GM19193 (cell line): ENCODE data around the gene FBXW9.

Experiments used
- POLR2A ChIP-seq: IDR thresholded peaks from 4 replicates; pipeline ENCODE4 v1.6.1; 2011; ENCODE audit not compliant: insufficient read depth, insufficient read length; ENCODE audit errors: extremely low read depth

The FBXW9 gene

DNA sequence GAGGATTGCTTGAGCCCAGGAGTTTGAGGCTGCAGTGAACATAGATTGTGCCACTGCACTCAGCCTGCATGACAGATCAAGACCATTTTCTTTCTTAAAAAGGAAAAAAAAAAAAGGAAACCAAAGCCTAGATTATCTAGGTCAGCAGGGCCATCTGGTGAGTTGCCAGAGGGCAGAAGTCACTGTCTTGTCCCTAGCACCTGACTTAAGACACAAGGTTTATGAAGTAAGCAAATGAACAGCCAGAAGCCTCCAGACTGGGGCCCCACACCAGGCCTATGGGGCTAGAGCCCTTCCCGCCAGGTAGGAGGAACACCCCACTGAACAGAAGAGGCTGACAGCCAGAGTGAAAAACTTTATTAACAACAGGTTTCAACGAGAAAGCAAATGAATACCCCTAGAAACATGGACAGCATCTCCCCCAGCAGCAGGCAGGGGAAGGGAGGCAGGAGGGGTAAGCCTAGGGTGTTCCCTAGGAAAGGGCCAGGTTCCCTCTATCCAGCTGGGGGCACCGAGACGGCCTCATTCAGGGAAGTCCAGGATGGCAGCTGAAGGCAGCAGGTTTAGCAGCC is 28.6 kb downstream of the FBXW9 start:
- TF ChIP-seq POLR2A = no peak

DNA sequence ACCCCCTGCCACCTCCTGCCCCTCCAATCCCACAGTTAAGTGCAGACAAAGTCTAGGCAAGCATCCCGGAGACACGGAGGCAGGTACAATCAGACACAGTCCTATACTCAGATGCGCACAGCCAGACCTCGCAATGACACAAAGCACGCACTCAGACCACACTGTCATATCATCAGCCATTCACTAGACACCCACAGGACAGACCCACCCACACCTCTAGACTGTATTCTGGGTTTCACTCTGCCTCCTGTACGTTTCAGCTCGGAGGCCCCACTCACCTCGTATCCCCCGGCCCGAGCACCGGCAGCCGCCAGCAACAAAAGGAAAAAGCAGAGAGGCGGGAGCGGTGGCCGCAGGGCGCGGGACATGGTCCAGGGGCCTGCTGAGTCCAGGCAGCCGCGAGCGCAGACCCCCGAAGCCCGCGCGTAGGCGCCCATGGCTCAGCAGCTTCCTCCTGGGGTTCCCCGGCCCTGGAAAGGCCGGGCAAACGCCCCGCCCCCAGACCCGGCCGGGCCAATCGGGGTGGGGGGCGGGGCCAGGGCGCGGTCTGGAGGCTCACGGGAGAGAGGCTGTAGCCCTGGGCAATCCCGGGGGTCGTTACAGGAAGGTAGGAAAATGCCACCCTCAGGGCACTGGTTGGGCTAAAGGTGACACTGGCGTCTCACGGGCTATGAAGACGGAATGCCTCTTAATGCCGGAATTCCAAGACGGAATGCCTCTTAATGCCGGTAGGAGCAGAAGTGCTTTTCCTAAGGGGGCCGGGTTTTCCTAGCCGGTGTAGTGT is 30.0 kb downstream of the FBXW9 start, which contains the start of the genes MAN2B1 and WDR83:
Gene MAN2B1, minus strand, starts transcription at position 478 of the 784 bp plus-strand sequence. Its CDS starts 41 bp downstream, at position 437.
Gene WDR83, plus strand, starts transcription at position 543 of the 784 bp plus-strand sequence. CDS start 2,984 bp downstream, outside the sequence.
- TF ChIP-seq POLR2A = peak; percentile 83

DNA sequence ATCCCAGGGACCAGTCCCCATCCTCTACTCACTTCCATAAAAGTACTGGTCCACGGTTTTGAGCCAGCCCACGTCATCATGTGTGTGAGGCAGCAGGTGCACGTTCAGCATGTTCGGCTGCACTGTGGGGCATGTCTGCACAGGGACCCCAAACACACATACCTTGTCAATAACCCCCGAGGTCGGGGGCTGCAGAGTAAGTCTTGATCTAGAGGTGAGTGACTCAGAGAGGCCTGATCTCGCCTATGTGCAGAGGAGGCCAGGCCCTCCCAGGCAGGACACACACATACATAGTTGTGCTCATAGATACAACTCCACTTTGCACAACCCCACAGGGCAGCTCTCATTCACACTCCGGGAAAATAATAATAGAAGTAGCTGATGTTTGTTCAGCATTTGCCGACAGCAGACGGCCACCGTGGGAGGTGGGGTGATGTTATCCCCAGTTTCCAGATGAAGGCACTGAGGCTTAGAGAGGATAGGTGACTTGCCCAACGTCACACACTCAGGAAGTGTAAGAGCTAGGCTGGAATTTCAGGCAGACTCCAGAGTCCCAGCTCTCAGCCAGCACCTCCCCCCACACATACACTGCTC is 30.7 kb downstream of the FBXW9 start:
- no peak for TF ChIP-seq POLR2A

GRCh38 chr19:12665281-12665573 is 31.2 kb downstream of the FBXW9 start:
- TF ChIP-seq POLR2A = peak; percentile 64

DNA sequence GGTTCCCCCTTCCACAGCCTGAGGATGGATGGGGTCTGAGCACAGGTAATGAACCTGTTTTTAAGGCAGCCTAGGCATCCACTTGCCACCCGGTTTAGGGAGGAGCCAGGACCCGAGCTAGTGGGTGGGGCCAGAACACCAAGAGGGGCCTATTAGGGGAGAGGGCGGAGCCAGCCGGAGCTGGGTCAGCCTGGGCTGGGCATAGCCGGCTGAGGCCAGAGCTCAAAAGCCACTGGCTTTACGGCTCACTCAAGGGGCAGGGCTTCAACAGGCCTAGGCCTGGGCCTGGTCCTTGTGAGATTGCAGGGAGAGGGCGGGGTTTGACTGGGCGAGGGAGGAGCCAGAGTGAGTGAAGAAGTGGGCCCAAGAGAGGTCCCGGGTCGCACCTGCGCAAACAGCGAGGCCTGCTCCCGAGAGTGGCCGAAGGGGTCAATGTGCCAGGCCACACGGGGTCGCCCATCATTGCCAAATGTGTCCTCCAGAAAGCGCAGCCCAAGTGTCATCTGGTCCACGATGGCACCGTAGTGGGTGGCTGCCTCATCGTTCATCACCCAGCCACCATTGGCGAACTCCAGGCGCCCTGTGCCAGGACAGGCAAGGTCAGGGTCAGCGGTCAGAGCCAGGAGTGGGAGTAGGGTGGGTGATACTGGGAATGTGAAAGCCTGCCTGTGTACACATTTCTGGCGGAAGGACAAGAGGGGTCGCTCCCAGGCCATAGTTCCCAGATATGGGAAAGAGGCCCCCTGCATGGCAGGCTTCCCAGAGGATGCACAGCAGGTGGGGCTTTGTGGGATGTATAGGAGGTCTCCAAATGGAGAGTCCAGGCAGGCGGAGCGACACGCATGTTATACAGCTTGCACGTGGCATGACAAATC is 31.8 kb downstream of the FBXW9 start:
- no peak for TF ChIP-seq POLR2A

GRCh38 chr19:12660980-12661379 is 35.5 kb downstream of the FBXW9 start:
- TF ChIP-seq POLR2A = no peak

DNA sequence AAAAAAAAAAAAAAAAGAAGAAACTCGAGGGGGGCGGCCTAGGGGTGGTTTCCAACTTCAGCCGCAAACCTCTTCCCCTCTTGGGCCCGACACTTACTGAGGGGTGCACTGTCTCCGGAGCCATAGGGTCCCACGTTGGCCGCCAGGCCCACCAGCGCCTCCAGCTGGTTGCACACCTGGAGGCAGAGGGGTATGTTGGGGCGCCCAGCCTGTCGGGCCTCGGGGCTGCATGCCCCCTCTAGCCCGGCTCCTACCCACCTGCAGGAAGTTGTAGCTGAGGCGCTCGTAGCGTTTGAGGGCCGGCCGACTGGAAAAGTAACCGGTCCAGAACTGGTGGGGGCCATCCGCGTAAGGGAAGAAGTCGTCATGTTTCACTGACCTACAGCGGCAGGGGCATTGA is 38.5 kb downstream of the FBXW9 start:
- no peak for TF ChIP-seq POLR2A

DNA sequence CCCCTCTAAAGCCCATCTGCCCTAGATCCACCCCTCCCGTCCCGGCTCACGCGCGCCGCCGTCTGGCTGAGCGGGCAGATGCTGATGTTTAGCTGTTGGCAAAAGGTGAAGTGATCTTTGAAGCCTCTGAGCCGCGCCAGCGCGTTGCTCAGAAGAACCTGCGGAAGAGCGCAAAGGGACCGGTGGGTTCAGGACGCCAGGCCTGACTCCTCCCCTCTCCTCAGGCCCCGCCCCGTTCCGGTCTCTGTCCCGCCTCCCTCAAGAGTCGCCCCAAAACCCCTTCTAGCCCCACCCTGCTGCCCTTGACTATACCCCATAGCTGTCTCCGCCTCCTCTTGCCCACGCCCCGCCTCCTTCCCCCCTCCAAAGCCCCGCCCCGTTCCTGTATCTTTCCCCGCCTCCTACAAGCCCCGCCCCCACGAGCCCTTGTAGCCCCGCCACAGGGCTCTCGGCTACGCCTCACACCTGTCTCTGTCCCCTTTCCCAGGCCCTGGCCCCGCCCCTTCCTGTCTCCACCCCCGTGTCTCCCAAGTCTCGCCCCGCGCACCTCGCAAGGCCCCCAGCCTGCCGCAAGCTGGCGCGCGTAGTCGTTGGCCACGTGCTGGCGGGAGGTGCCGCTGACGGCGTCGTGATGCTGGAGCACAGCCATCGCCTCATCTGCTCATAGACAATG is 39.4 kb downstream of the FBXW9 start:
- TF ChIP-seq POLR2A = no peak

- no peak for TF ChIP-seq POLR2A
These were observed 40.9 kb downstream of the FBXW9 start for GRCh38 chr19:12655546-12655945.

DNA sequence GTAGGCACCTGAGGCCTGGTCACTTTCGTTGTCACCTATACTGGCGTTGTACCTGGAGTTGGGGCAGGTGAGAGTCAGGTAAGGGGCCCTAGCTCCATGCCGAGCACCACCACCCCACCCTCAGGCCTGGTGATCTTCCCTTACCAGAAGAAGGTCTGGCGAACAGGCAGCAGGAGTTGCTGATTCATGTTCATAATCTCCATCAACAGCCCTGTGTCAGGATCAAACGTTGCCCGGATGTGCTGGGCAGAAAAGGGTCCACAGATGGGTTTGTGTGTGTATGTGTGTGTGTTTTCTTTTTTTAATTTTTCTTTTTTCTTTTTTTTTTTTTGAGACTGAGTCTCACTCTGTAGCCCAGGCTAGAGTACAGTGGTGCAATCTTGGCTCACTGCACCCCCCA is 44.2 kb downstream of the FBXW9 start:
- no peak for TF ChIP-seq POLR2A

DNA sequence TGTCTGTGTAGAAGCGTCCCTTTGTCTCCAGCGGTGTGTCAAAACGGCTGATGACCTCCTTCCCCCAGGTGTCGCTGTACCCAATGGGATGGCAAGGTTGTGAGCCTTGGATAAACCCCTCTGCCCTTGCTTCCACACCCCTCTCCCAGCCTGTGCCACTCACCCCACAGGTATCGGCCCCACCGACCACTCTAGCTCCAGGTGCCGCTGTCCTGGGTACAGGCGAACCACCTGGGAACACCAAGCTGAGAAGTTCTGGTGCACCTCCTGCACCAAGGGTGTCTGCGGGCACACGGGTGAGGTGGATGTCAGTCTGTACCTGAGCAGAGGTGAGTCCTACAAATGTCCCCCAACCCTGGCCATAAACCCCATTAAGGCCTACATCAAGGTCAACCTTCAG is 46.5 kb downstream of the FBXW9 start:
- TF ChIP-seq POLR2A = no peak

DNA sequence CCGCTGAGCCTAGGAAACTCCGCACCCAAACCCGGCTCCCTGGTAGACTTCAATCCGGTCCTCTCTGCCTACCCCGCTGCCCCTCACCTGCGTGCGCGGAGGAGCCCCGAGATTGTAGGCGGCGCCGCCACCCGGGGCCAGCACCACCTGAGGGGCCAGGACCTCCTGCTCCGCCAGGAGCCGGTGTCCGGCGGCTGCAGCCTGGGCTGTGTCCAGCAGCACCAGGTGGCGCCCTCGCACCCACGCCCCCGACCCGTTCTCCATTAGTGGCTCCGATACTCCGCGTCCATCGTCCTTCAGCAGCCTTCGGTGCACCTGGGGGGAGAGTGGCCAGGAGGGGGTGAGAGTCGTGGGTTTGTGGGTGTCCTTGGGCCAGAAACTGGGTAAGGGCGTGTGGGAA is 48.3 kb downstream of the FBXW9 start:
- no peak for TF ChIP-seq POLR2A

- TF ChIP-seq POLR2A = no peak
These were observed 48.9 kb downstream of the FBXW9 start for GRCh38 chr19:12647490-12648071.

DNA sequence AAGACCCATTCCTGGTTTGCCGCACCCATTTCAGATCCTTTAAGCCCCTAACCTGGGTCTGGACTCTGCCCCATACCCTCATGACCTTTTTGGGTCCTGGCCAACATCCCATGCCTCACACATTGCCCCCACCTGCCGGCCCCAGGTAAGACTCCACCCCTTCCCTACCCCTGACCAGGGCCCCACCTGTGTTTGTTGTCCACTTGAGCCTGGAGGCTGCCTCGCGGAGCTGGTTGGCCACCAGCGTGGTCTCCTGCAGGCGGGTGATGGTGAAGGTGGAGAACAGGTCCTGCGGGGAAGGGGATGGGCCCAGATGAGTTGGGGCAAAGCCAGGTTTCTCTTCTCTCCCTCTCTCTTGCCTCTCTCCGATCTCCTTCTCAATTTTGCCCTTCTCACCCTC is 49.4 kb downstream of the FBXW9 start:
- no peak for TF ChIP-seq POLR2A
